ACC112 (cell line): ENCODE measurements around the gene LNP1.
"Not testable (repeated sequence)": the region's sequence is repeated elsewhere in the genome, so short reads cannot be mapped to it uniquely, and the experiment has no call there.

Experiments
- H2AFZ ChIP-seq: fragments of 200-600 bp; sonication (generic); one replicate; pipeline ENCODE4 v1.6.0; 2017; ENCODE audit warnings: antibody characterized with exemption, low read length; ENCODE audit not compliant: unreplicated experiment
- H3K27ac ChIP-seq: fragments of 200-600 bp; sonication (generic); 2 replicates; pipeline ENCODE4 v1.5.1; 2014; ENCODE audit warnings: low read depth, mild to moderate bottlenecking, antibody characterized with exemption, low read length, moderate library complexity
- H3K27me3 ChIP-seq: fragments of 200-600 bp; sonication (generic); 2 replicates; pipeline ENCODE4 v1.6.1; 2014; ENCODE audit warnings: mild to moderate bottlenecking, antibody characterized with exemption, low read length, moderate library complexity, mixed read lengths; ENCODE audit not compliant: insufficient read depth
- H3K36me3 ChIP-seq: fragments of 200-600 bp; sonication (generic); 2 replicates; pipeline ENCODE4 v1.6.1; 2016; ENCODE audit warnings: mild to moderate bottlenecking, antibody characterized with exemption, low read length, moderate library complexity, mixed read lengths; ENCODE audit not compliant: insufficient read depth
- H3K4me1 ChIP-seq: fragments of 200-600 bp; sonication (generic); one replicate; pipeline ENCODE4 v1.6.1; 2016; ENCODE audit warnings: low read length, mixed read lengths; ENCODE audit not compliant: insufficient read depth, unreplicated experiment, control insufficient read depth
- H3K4me3 ChIP-seq: fragments of 200-600 bp; sonication (generic); 2 replicates; pipeline ENCODE4 v1.5.1; 2014; ENCODE audit warnings: mild to moderate bottlenecking, low read depth, low read length
- H3K79me2 ChIP-seq: fragments of 200-600 bp; sonication (generic); one replicate; pipeline ENCODE4 v1.6.0; 2016; ENCODE audit warnings: low read length; ENCODE audit not compliant: control insufficient read depth, unreplicated experiment, insufficient read depth

Gene LNP1

GRCh38 chr3:100400780-100401673 lies at the start of gene LNP1, which contains the start of gene TOMM70:
Gene LNP1 (plus strand): TSS chr3:100401539. CDS start chr3:100429730, 28,191 bp downstream.
Gene TOMM70 (minus strand): TSS chr3:100401089. CDS start chr3:100400949, 140 bp downstream.
- H3K27ac ChIP-seq, result peak within 1 kb of the TSS; percentile 87
- H3K27me3 ChIP-seq, result no peaks in the 10 kb centered on the region
- H3K79me2 ChIP-seq, result peaks cover 79% of the 10 kb centered on the region
- peaks cover 31% of the 10 kb centered on the region for H3K4me1 ChIP-seq
- H2AFZ ChIP-seq, result peak within 1 kb of the TSS; percentile 71
- no peaks in the 10 kb centered on the region for H3K36me3 ChIP-seq
- peak within 1 kb of the TSS; percentile 84 for H3K4me3 ChIP-seq

GRCh38 chr3:100351770-100352169 lies 49.6 kb upstream of the LNP1 start:
- not testable (repeated sequence) for H3K27ac ChIP-seq, H3K4me3 ChIP-seq, H2AFZ ChIP-seq, H3K27me3 ChIP-seq, H3K4me1 ChIP-seq, H3K79me2 ChIP-seq
- peaks cover 57% of the 10 kb centered on the region for H3K36me3 ChIP-seq

- Histone ChIP-seq H3K4me1 (no peaks in the 10 kb centered on the region), H2AFZ (no peak overlapping the region), H3K36me3 (peaks cover 53% of the 10 kb centered on the region), H3K4me3 (no peak overlapping the region), H3K27me3 (no peaks in the 10 kb centered on the region), H3K79me2 (no peaks in the 10 kb centered on the region), H3K27ac (no peak overlapping the region)
Observed at GRCh38 chr3:100352296-100353231, 48.8 kb upstream of the LNP1 start.

GRCh38 chr3:100354850-100355249 lies 46.5 kb upstream of the LNP1 start:
- H3K4me3 ChIP-seq, result no peak overlapping the region
- H3K27ac ChIP-seq, result no peak overlapping the region
- no peaks in the 10 kb centered on the region for H3K4me1 ChIP-seq
- H2AFZ ChIP-seq, result no peak overlapping the region
- H3K36me3 ChIP-seq, result peaks cover 38% of the 10 kb centered on the region
- no peaks in the 10 kb centered on the region for H3K79me2 ChIP-seq
- H3K27me3 ChIP-seq, result no peaks in the 10 kb centered on the region

- no peaks in the 10 kb centered on the region for H3K4me1 ChIP-seq
- H3K36me3 ChIP-seq, result peaks cover 43% of the 10 kb centered on the region
- H3K79me2 ChIP-seq, result no peaks in the 10 kb centered on the region
- no peak overlapping the region for H3K27ac ChIP-seq
- H2AFZ ChIP-seq, result no peak overlapping the region
- no peaks in the 10 kb centered on the region for H3K27me3 ChIP-seq
- H3K4me3 ChIP-seq, result no peak overlapping the region
Observed at GRCh38 chr3:100358413-100358812, 42.9 kb upstream of the LNP1 start.

GRCh38 chr3:100359035-100359434 lies 42.3 kb upstream of the LNP1 start:
- H3K4me3 ChIP-seq, result no peak overlapping the region
- H2AFZ ChIP-seq, result no peak overlapping the region
- H3K79me2 ChIP-seq, result no peaks in the 10 kb centered on the region
- no peaks in the 10 kb centered on the region for H3K27me3 ChIP-seq
- no peak overlapping the region for H3K27ac ChIP-seq
- peaks cover 46% of the 10 kb centered on the region for H3K36me3 ChIP-seq
- no peaks in the 10 kb centered on the region for H3K4me1 ChIP-seq

- no peak overlapping the region for H2AFZ ChIP-seq
- H3K79me2 ChIP-seq, result no peaks in the 10 kb centered on the region
- no peak overlapping the region for H3K27ac ChIP-seq
- H3K4me3 ChIP-seq, result no peak overlapping the region
- peaks cover 45% of the 10 kb centered on the region for H3K36me3 ChIP-seq
- H3K27me3 ChIP-seq, result no peaks in the 10 kb centered on the region
- no peaks in the 10 kb centered on the region for H3K4me1 ChIP-seq
Observed at GRCh38 chr3:100360757-100361496, 40.4 kb upstream of the LNP1 start.

- Histone ChIP-seq H3K27ac (no peak overlapping the region), H3K36me3 (peaks cover 53% of the 10 kb centered on the region), H3K4me1 (no peaks in the 10 kb centered on the region), H3K4me3 (no peak overlapping the region), H3K27me3 (no peaks in the 10 kb centered on the region), H2AFZ (no peak overlapping the region), H3K79me2 (no peaks in the 10 kb centered on the region)
Observed at GRCh38 chr3:100361897-100362296, 39.4 kb upstream of the LNP1 start.

GRCh38 chr3:100364421-100364820 lies 36.9 kb upstream of the LNP1 start:
- Histone ChIP-seq H3K36me3 (peaks cover 49% of the 10 kb centered on the region), H3K4me3 (no peak overlapping the region), H3K27me3 (no peaks in the 10 kb centered on the region), H3K4me1 (peaks cover 7% of the 10 kb centered on the region), H3K79me2 (no peaks in the 10 kb centered on the region), H3K27ac (no peak overlapping the region), H2AFZ (no peak overlapping the region)

GRCh38 chr3:100366424-100366823 lies 34.9 kb upstream of the LNP1 start:
- Histone ChIP-seq H3K4me3 (no peak overlapping the region), H3K27me3 (no peaks in the 10 kb centered on the region), H3K79me2 (no peaks in the 10 kb centered on the region), H3K4me1 (peaks cover 15% of the 10 kb centered on the region), H2AFZ (no peak overlapping the region), H3K36me3 (peaks cover 40% of the 10 kb centered on the region), H3K27ac (no peak overlapping the region)
